C4-2B (cell line): Measurements from ENCODE around the gene FER1L5.

ENCODE experiments used
- CTCF ChIP-seq: fragments of 450-650 bp; conservative IDR thresholded peaks from 2 replicates; pipeline ENCODE4 v1.5.1; 2017; ENCODE audit warnings: mild to moderate bottlenecking
- ZFX ChIP-seq: fragments of 450-650 bp; IDR thresholded peaks from 2 replicates; pipeline ENCODE4 v1.6.1; 2017

GRCh38 chr2:96693286-96694200 is 51.0 kb downstream of the FER1L5 start:
- TF ChIP-seq CTCF: no peak
- TF ChIP-seq ZFX: no peak
